Upper lobe of left lung (tissue), 4 donors: ENCODE measurements around the gene LTBP1.

Experiments
- CTCF ChIP-seq, 6 experiments: fragments of 450-650 bp in 4 of 6; fragments of 200-600 bp in 2 of 6; sonication (generic) in 2 of 6; IDR thresholded peaks; one replicate each; pipeline ENCODE4 v1.5.1; 2016 to 2019; ENCODE audit warnings: antibody characterized with exemption in 6 of 6
- EP300 ChIP-seq, 4 donors: sonication (generic); formaldehyde crosslinking; IDR thresholded peaks; one replicate each; pipeline ENCODE4 v1.5.1; 2017; ENCODE audit warnings: antibody characterized with exemption in 4 of 4, control low read depth in 2 of 4

- TF ChIP-seq CTCF (IDR thresholded peaks at IDR 0.05): no peak
- TF ChIP-seq EP300 (IDR thresholded peaks at IDR 0.05): no peak
Observed at GRCh38 chr2:33084433-33084832, 137.7 kb downstream of the LTBP1 start.
